Lower leg skin (tissue), 3 donors: ENCODE results near the gene SCML1.

Experiments
- POLR2A ChIP-seq, 2 donors: fragments of 450-650 bp; IDR thresholded peaks; one replicate each; pipeline ENCODE4 v1.6.1; 2016 to 2017; ENCODE audit warnings: antibody characterized with exemption in 2 of 2, mild to moderate bottlenecking in 1 of 2, moderate library complexity in 1 of 2
- TF ChIP-seq, protein P1 (sequence below), 3 donors: fragments of 450-650 bp; IDR thresholded peaks; one replicate each; pipeline ENCODE4 v1.5.1; 2016; ENCODE audit warnings: antibody characterized with exemption in 3 of 3, mild to moderate bottlenecking in 3 of 3, moderate library complexity in 2 of 3

DNA sequence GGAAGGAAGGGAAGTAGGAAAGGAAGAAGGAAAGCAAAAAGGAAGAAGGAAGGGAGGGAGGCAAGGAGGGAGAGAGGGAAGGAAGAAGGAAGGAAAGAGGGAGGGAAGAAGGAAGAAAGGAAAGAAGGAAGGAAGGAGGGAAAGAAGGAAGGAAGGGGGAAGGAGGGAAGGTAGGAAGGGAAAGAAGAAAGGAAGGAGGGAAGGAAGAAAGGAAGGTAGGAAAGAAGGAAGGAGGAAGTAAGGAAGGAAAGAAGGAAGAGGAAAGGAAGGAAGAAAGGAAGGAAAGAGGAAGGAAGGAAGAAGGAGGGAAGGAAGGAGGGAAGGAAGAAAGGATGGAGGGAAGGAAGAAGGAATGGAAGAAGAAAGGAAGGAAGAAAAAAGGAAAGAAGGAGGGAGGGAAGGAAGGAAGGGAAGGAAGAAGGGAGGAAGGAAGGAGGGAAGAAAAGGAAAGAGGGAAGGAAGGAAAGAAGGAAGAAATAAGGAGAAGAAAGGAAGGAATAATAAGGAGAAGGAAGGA, 18.6 kb upstream of the SCML1 start:
- TF ChIP-seq POLR2A (IDR thresholded peaks at IDR 0.05) = no peak
- TF ChIP-seq, protein P1, sequence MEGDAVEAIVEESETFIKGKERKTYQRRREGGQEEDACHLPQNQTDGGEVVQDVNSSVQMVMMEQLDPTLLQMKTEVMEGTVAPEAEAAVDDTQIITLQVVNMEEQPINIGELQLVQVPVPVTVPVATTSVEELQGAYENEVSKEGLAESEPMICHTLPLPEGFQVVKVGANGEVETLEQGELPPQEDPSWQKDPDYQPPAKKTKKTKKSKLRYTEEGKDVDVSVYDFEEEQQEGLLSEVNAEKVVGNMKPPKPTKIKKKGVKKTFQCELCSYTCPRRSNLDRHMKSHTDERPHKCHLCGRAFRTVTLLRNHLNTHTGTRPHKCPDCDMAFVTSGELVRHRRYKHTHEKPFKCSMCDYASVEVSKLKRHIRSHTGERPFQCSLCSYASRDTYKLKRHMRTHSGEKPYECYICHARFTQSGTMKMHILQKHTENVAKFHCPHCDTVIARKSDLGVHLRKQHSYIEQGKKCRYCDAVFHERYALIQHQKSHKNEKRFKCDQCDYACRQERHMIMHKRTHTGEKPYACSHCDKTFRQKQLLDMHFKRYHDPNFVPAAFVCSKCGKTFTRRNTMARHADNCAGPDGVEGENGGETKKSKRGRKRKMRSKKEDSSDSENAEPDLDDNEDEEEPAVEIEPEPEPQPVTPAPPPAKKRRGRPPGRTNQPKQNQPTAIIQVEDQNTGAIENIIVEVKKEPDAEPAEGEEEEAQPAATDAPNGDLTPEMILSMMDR (IDR thresholded peaks at IDR 0.05) = no peak
